ENCODE measurements around the gene MPRIP.

The MPRIP gene

DNA sequence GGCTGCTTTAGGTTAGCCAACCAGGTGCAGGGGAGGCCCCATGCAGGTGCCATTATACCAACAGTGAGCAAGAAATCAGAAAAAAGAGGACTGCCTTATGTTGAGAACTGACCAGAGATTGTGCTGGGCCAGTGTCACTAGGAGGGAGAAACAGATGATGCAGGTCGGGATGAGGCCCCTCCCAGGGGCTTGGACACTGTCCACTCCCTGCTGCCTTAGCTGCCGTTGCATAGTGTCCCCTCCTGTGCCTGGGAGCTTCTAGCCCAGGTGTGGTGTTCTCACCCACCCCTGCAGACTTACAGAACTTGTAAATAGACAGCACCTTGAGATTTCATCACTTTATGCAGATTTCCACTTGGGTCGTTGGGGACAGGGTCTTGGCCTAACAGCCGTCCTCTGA is 127.1 kb downstream of the MPRIP start:
- WGBS: 86% methylated on average over 4 of the region's 4 CpGs
- Histone ChIP-seq H3K27me3 (ENCODE audit: insufficient read depth, low read length) (no peaks in the 10 kb centered on the region), H3K27ac (ENCODE audit: low read depth, low read length) (no peak overlapping the region), H3K4me3 (ENCODE audit: low read length) (no peak overlapping the region), H3K9me3 (ENCODE audit: insufficient read depth, low read depth, low read length) (no peaks in the 10 kb centered on the region), H3K36me3 (ENCODE audit: insufficient read depth, low read length) (peaks cover 54% of the 10 kb centered on the region), H3K9ac (ENCODE audit: low read depth, low read length) (no peak overlapping the region), H3K4me1 (ENCODE audit: insufficient read depth, low read length) (peaks cover 3% of the 10 kb centered on the region; the same call in 1 of the 2 replicates)

DNA sequence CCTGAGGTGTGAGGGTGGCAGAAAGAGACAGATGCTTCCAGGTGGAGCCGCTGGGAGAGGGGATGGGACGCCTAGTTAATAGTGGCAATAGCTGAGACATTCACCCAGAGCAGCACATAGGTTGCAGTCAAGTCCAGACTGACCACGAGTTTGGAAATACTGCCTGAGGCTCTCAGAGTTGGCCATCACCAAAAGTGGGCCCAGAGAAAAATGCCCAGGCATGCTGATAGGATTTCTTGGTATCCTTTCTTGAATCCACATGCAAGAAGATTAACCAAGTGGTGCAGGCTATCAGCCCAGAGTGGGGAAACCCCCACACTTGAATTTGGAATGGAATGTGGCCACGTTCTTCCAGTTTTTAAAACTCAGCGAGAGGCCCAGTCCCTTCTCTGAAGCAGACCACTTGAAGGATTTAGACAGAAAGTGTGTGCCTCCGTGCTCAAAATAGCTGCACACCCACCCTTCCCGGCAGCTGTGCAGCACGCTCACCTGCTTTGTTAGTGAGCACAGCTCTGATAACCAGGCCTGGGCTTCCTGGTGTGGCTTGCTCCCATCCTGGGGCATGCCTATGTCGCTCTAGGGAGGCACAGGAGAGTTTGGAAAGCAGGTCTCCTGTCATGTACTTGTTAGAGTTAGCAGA is 128.2 kb downstream of the MPRIP start:
- Histone ChIP-seq H3K27ac (ENCODE audit: low read depth, low read length) (no peak overlapping the region), H3K27me3 (ENCODE audit: insufficient read depth, low read length) (no peaks in the 10 kb centered on the region), H3K9ac (ENCODE audit: low read depth, low read length) (no peak overlapping the region), H3K9me3 (ENCODE audit: insufficient read depth, low read depth, low read length) (no peaks in the 10 kb centered on the region), H3K4me1 (ENCODE audit: insufficient read depth, low read length) (peaks cover 3% of the 10 kb centered on the region; the same call in 1 of the 2 replicates), H3K36me3 (ENCODE audit: insufficient read depth, low read length) (peaks cover 51% of the 10 kb centered on the region), H3K4me3 (ENCODE audit: low read length) (no peak overlapping the region)
- 92% methylated on average over 9 of the region's 9 CpGs for WGBS

DNA sequence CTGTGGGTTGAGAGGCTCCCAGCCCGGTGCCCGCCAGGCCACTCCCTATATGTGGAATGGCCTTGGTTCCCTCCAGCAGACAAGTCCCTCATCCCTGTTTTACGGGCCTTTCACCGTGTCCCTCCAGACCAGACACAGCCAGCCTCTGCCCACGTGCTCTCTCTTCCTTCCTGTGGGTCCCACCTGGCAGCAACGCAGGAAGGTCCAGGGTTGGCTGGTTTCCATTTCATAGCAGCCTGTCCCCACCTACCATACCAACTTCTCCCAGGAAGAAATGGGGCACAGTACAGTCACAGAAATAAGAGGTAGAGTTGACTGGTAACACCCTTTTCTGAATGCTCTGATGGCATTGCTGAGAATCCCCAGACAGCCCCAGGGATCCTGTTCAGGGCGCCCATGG is 128.9 kb downstream of the MPRIP start:
- no peaks in the 10 kb centered on the region for H3K9me3 ChIP-seq (ENCODE audit: insufficient read depth, low read depth, low read length)
- H3K9ac ChIP-seq (ENCODE audit: low read depth, low read length): no peak overlapping the region
- H3K36me3 ChIP-seq (ENCODE audit: insufficient read depth, low read length): peaks cover 55% of the 10 kb centered on the region
- no peaks in the 10 kb centered on the region for H3K27me3 ChIP-seq (ENCODE audit: insufficient read depth, low read length)
- H3K27ac ChIP-seq (ENCODE audit: low read depth, low read length): no peak overlapping the region
- no peak overlapping the region for H3K4me3 ChIP-seq (ENCODE audit: low read length)
- peaks cover 3% of the 10 kb centered on the region; the same call in 1 of the 2 replicates for H3K4me1 ChIP-seq (ENCODE audit: insufficient read depth, low read length)
- WGBS: 92% methylated on average over 7 of the region's 7 CpGs

DNA sequence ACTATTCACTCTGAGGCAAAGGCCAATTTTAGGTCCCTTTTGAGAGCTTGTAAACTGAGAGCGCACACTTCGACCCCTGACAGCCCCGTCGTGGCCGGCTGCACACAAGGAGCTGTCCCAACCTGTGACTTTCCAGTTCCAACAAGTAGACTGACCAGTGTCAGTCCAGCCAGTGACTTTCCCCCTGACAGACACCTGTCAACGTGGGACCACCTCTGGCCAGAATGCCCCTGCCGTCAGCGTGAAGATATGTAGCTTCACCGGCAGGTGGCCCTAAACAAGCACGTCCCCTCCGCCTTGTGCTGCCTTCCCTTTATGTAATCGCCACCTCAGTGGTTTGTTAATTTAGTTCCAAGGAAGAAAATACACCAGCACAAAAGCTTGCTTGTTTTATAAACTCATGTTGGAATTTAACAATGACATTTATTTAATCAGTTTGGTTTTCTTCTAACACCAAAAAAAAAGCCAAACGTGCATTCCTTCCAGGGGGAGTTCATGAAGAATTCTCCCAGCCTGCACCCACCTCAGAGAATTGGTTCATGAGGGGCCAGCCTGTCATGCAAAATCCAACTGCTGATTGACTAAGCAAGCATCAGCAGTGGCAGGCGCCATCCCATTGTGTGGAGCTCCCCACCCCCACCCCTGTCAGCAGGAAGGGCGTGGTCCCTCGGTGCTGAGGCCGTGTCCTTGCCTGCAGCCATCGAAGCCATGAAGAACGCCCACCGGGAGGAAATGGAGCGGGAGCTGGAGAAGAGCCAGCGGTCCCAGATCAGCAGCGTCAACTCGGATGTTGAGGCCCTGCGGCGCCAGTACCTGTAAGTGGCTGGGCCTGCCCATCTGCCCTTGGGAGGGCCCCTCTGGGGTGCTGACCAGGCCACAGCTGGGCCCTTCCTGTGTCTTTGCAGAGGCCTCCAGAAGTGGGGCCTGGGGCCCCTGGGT is 130.0 kb downstream of the MPRIP start:
- no peaks in the 10 kb centered on the region for H3K9me3 ChIP-seq (ENCODE audit: insufficient read depth, low read depth, low read length)
- no peaks in the 10 kb centered on the region for H3K27me3 ChIP-seq (ENCODE audit: insufficient read depth, low read length)
- no peak overlapping the region for H3K27ac ChIP-seq (ENCODE audit: low read depth, low read length)
- WGBS: 61% methylated on average over 26 of the region's 26 CpGs
- H3K4me3 ChIP-seq (ENCODE audit: low read length): no peak overlapping the region
- peaks cover 3% of the 10 kb centered on the region; the same call in 1 of the 2 replicates for H3K4me1 ChIP-seq (ENCODE audit: insufficient read depth, low read length)
- H3K9ac ChIP-seq (ENCODE audit: low read depth, low read length): no peak overlapping the region
- peaks cover 55% of the 10 kb centered on the region for H3K36me3 ChIP-seq (ENCODE audit: insufficient read depth, low read length)

DNA sequence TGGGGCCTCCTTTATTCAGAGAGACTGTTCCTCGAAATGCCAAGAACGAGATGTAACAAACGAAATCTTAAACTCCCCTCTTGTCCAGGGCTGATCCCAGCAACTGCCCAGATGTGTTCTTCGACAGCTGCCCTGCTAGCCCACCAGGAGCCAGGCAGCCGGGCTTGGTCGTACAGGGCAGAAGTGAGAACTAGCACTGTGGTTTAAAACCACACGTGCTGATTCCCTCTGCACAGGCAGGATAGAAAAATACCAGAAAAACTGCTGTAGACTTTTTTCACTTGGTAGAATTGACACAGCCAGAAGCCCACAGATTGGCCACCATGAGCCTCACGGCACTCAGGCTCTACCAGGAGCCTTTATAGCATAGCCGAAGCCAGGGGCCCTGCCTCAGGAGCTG is 130.7 kb downstream of the MPRIP start:
- H3K9ac ChIP-seq (ENCODE audit: low read depth, low read length): no peak overlapping the region
- no peak overlapping the region for H3K27ac ChIP-seq (ENCODE audit: low read depth, low read length)
- peaks cover 57% of the 10 kb centered on the region for H3K36me3 ChIP-seq (ENCODE audit: insufficient read depth, low read length)
- no peak overlapping the region for H3K4me3 ChIP-seq (ENCODE audit: low read length)
- peaks cover 3% of the 10 kb centered on the region; the same call in 1 of the 2 replicates for H3K4me1 ChIP-seq (ENCODE audit: insufficient read depth, low read length)
- WGBS: 95% methylated on average over 9 of the region's 9 CpGs
- H3K27me3 ChIP-seq (ENCODE audit: insufficient read depth, low read length): no peaks in the 10 kb centered on the region
- no peaks in the 10 kb centered on the region for H3K9me3 ChIP-seq (ENCODE audit: insufficient read depth, low read depth, low read length)

DNA sequence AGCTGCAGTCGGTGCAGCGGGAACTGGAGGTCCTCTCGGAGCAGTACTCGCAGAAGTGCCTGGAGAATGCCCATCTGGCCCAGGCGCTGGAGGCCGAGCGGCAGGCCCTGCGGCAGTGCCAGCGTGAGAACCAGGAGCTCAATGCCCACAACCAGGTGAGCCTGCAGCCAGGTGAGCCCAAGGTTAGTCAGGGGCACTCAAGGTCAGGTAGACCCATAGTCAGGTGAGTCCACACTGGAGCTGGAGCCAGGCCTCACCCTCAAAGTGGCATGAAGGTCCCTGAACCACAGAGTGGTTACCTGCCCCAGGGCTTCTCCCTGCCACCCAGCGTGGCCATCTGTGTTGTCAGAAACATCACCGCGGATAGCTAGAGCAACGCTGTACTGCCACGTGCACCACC is 131.7 kb downstream of the MPRIP start:
- no peak overlapping the region for H3K27ac ChIP-seq (ENCODE audit: low read depth, low read length)
- H3K9ac ChIP-seq (ENCODE audit: low read depth, low read length): no peak overlapping the region
- H3K36me3 ChIP-seq (ENCODE audit: insufficient read depth, low read length): peaks cover 65% of the 10 kb centered on the region
- H3K9me3 ChIP-seq (ENCODE audit: insufficient read depth, low read depth, low read length): no peaks in the 10 kb centered on the region
- WGBS: 96% methylated on average over 14 of the region's 14 CpGs
- H3K27me3 ChIP-seq (ENCODE audit: insufficient read depth, low read length): no peaks in the 10 kb centered on the region
- peaks cover 3% of the 10 kb centered on the region; the same call in 1 of the 2 replicates for H3K4me1 ChIP-seq (ENCODE audit: insufficient read depth, low read length)
- H3K4me3 ChIP-seq (ENCODE audit: low read length): no peak overlapping the region

DNA sequence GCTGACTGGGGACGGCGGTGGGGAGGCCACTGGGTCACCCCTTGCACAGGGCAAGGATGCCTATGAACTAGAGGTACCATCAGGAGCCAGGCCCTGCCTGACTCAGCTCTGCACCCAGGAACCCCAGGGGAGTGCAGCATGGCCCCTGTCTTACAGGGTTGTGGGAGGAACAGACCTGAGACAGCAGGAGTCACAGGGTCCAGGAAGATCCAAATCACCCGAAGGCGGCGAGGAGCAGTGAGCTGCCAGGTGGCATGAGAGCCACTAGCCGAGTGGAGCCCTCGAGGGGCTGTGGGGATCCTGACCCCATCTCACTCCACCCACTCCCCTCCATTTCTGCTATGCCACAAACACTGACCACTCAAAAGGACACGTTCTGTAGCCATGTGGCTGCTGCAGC is 133.1 kb downstream of the MPRIP start:
- Histone ChIP-seq H3K36me3 (ENCODE audit: insufficient read depth, low read length) (peaks cover 77% of the 10 kb centered on the region), H3K9ac (ENCODE audit: low read depth, low read length) (no peak overlapping the region), H3K9me3 (ENCODE audit: insufficient read depth, low read depth, low read length) (no peaks in the 10 kb centered on the region), H3K4me3 (ENCODE audit: low read length) (no peak overlapping the region), H3K27me3 (ENCODE audit: insufficient read depth, low read length) (no peaks in the 10 kb centered on the region), H3K4me1 (ENCODE audit: insufficient read depth, low read length) (peaks cover 3% of the 10 kb centered on the region; the same call in 1 of the 2 replicates), H3K27ac (ENCODE audit: low read depth, low read length) (no peak overlapping the region)
- 94% methylated on average over 7 of the region's 8 CpGs for WGBS

DNA sequence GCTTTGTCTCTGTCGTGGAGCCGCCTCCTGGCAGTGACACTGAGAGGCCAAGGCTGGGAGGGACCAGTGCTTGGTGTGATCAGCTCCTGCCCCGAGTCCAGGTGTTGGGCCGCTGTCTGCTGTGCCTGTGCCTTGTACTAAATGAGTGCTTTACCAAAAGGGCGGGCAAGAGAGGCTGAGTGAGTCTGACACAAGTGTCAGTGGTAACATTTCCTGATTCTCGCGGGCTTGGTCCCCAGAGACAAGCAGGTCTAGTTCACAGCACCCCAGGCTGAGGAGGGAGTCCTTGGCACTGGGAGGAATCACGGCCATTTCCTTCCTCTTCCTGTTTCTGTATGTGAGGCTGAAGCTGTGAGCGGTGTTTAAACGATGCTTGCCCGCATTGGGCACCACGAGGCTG is 133.7 kb downstream of the MPRIP start:
- H3K27me3 ChIP-seq (ENCODE audit: insufficient read depth, low read length): no peaks in the 10 kb centered on the region
- WGBS: 93% methylated on average over 12 of the region's 12 CpGs
- H3K36me3 ChIP-seq (ENCODE audit: insufficient read depth, low read length): peaks cover 83% of the 10 kb centered on the region
- H3K9ac ChIP-seq (ENCODE audit: low read depth, low read length): no peak overlapping the region
- H3K27ac ChIP-seq (ENCODE audit: low read depth, low read length): no peak overlapping the region
- peaks cover 3% of the 10 kb centered on the region; the same call in 1 of the 2 replicates for H3K4me1 ChIP-seq (ENCODE audit: insufficient read depth, low read length)
- H3K9me3 ChIP-seq (ENCODE audit: insufficient read depth, low read depth, low read length): no peaks in the 10 kb centered on the region
- no peak overlapping the region for H3K4me3 ChIP-seq (ENCODE audit: low read length)

DNA sequence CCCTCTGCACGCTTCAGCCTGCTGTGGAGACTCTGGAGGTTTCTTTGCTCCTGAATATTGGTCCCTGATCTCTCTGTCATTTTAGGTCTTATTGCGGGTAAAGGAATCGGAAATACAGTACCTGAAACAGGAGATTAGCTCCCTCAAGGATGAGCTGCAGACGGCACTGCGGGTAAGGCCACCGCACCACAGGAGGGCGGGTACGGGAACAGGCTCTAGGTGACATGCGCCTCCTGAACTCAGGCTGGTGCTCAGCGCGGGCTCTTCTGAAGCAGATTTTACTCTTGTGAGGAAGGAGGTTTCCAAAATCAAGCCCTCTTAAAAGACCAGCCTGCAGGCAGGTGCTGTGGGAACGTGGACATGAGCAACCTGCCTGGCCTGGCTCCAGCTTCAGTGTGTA is 134.1 kb downstream of the MPRIP start:
- WGBS: 96% methylated on average over 12 of the region's 12 CpGs
- H3K27ac ChIP-seq (ENCODE audit: low read depth, low read length): no peak overlapping the region
- peaks cover 87% of the 10 kb centered on the region for H3K36me3 ChIP-seq (ENCODE audit: insufficient read depth, low read length)

DNA sequence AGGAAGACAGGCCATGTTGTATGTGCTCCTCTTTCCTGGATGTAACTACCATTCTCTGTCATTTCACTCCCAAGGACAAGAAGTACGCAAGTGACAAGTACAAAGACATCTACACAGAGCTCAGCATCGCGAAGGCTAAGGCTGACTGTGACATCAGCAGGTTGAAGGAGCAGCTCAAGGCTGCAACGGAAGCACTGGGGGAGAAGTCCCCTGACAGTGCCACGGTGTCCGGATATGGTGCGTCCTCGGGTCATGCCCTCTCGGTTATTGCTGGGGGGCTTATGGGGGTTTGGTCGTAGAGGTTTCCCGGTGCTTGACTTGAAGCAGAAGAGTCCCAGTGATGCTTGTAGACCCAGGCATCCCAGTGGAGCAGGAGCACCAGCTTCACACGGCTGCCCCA is 134.9 kb downstream of the MPRIP start:
- H3K27me3 ChIP-seq (ENCODE audit: insufficient read depth, low read length): no peaks in the 10 kb centered on the region
- 96% methylated on average over 12 of the region's 12 CpGs for WGBS
- peaks cover 93% of the 10 kb centered on the region for H3K36me3 ChIP-seq (ENCODE audit: insufficient read depth, low read length)
- H3K4me1 ChIP-seq (ENCODE audit: insufficient read depth, low read length): no peaks in the 10 kb centered on the region
- no peak overlapping the region for H3K9ac ChIP-seq (ENCODE audit: low read depth, low read length)
- no peaks in the 10 kb centered on the region for H3K9me3 ChIP-seq (ENCODE audit: insufficient read depth, low read depth, low read length)
- H3K4me3 ChIP-seq (ENCODE audit: low read length): no peak overlapping the region
- H3K27ac ChIP-seq (ENCODE audit: low read depth, low read length): no peak overlapping the region

More for the DNA sequence above, 134.1 kb downstream of the MPRIP start:
- Histone ChIP-seq H3K9ac (ENCODE audit: low read depth, low read length) (no peak overlapping the region), H3K9me3 (ENCODE audit: insufficient read depth, low read depth, low read length) (no peaks in the 10 kb centered on the region), H3K4me3 (ENCODE audit: low read length) (no peak overlapping the region), H3K4me1 (ENCODE audit: insufficient read depth, low read length) (peaks cover under 1% of the 10 kb centered on the region; the same call in 1 of the 2 replicates), H3K27me3 (ENCODE audit: insufficient read depth, low read length) (no peaks in the 10 kb centered on the region)

DNA sequence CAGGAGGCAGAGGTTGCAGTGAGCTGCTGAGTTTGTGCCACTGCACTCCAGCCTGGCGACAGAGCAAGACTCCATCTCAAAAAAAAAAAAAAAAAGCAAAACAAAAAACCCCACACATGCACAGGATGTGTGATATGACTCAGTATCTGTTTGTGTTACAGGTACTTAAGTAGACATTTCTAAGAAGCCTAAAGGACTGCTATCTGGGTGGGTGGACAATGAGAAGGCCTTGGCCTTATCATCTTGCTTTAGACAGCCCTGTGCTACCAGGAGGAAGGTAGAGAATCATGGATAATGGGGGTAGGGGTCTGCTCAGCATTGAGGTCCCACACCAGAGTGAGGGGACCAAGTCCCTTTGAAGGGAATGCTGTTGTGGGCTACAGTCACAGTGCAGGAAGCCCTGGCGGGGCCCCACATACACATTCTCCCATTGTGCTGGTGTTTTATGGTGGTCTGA is 137.1 kb downstream of the MPRIP start:
- WGBS: no CpG with 5 or more reads among the region's 2 CpGs
- Histone ChIP-seq H3K9ac (ENCODE audit: low read depth, low read length) (no peak overlapping the region), H3K4me1 (ENCODE audit: insufficient read depth, low read length) (no peaks in the 10 kb centered on the region), H3K36me3 (ENCODE audit: insufficient read depth, low read length) (peaks cover 87% of the 10 kb centered on the region), H3K27ac (ENCODE audit: low read depth, low read length) (no peak overlapping the region), H3K4me3 (ENCODE audit: low read length) (no peak overlapping the region), H3K9me3 (ENCODE audit: insufficient read depth, low read depth, low read length) (no peaks in the 10 kb centered on the region), H3K27me3 (ENCODE audit: insufficient read depth, low read length) (no peaks in the 10 kb centered on the region)

Data from HUES64 (cell line).